Measurements from ENCODE around the gene AGBL5.
A peak's percentile ranks its signal among the peaks of the same experiment; 100 is the strongest.

The AGBL5 gene

GRCh38 chr2:27025281-27025800, 26.1 kb upstream of the AGBL5 start:
- no peak for DNase-seq

GRCh38 chr2:27025861-27026851, 25.3 kb upstream of the AGBL5 start:
- DNase-seq = no peak

- DNase-seq = no peak
These were observed 24.2 kb upstream of the AGBL5 start for GRCh38 chr2:27027211-27027651.

GRCh38 chr2:27029051-27029450, 22.4 kb upstream of the AGBL5 start:
- DNase-seq = no peak

- peak; percentile 75 for DNase-seq
These were observed 18.8 kb upstream of the AGBL5 start, which contains the start of gene TMEM214 for GRCh38 chr2:27032495-27033252. Gene TMEM214, plus strand, starts transcription at chr2:27032965. Its CDS starts 51 bp downstream, at chr2:27033016.

- DNase-seq = no peak
These were observed 18.1 kb upstream of the AGBL5 start for GRCh38 chr2:27033253-27033852.

- no peak for DNase-seq
These were observed 13.5 kb upstream of the AGBL5 start for GRCh38 chr2:27038012-27038411.

GRCh38 chr2:27038631-27039339, 12.7 kb upstream of the AGBL5 start:
- DNase-seq = no peak

- no peak for DNase-seq
These were observed 12.0 kb upstream of the AGBL5 start for GRCh38 chr2:27039426-27039825.

GRCh38 chr2:27039871-27040270, 11.6 kb upstream of the AGBL5 start:
- DNase-seq = no peak

GRCh38 chr2:27040282-27040681, 11.2 kb upstream of the AGBL5 start:
- no peak for DNase-seq

- no peak for DNase-seq
These were observed 9.7 kb upstream of the AGBL5 start for GRCh38 chr2:27041752-27042151.

GRCh38 chr2:27042159-27042661, 9.3 kb upstream of the AGBL5 start:
- no peak for DNase-seq

- no peak for DNase-seq
These were observed 8.4 kb upstream of the AGBL5 start for GRCh38 chr2:27042985-27043634.

GRCh38 chr2:27049422-27050280, 1.8 kb upstream of the AGBL5 start:
- DNase-seq = no peak

GRCh38 chr2:27050281-27050995, 1.0 kb upstream of the AGBL5 start:
- DNase-seq = peak; percentile 99

GRCh38 chr2:27051902-27052645, 606 bp downstream of the AGBL5 start:
- no peak for DNase-seq

- no peak for DNase-seq
These were observed 1.9 kb downstream of the AGBL5 start for GRCh38 chr2:27053321-27053720.

- DNase-seq = no peak
These were observed 2.3 kb downstream of the AGBL5 start for GRCh38 chr2:27053776-27054175.
